Liver (tissue), 3 donors: ENCODE data around the gene MT1E.

Source experiments
- CTCF ChIP-seq: fragments of 150-350 bp; IDR thresholded peaks from 2 replicates; pipeline ENCODE4 v1.5.1; 2017; ENCODE audit warnings: improper control_type of control experiment, low read depth, low read length; ENCODE audit not compliant: missing input control
- GABPA ChIP-seq, 2 donors: IDR thresholded peaks in 1 of 2; conservative IDR thresholded peaks in 1 of 2; 2 replicates each; pipeline ENCODE4 v1.6.1; 2016; ENCODE audit warnings: antibody characterized with exemption in 2 of 2, mild to moderate bottlenecking in 1 of 2, moderate library complexity in 1 of 2
- HNF4A ChIP-seq, 2 donors: conservative IDR thresholded peaks; 2 replicates each; pipeline ENCODE4 v1.6.1; 2016; ENCODE audit warnings: antibody characterized with exemption in 2 of 2, mild to moderate bottlenecking in 2 of 2
- HNF4G ChIP-seq: IDR thresholded peaks from 2 replicates; pipeline ENCODE4 v1.6.1; 2016; ENCODE audit warnings: antibody characterized with exemption
- JUND ChIP-seq, 2 donors: IDR thresholded peaks; 2 replicates each; pipeline ENCODE4 v1.6.1; 2016; ENCODE audit warnings: antibody characterized with exemption in 2 of 2
- MAX ChIP-seq: IDR thresholded peaks from 2 replicates; pipeline ENCODE4 v1.6.1; 2016; ENCODE audit warnings: antibody characterized with exemption
- NR2F2 ChIP-seq: IDR thresholded peaks from 2 replicates; pipeline ENCODE4 v1.6.1; 2016; ENCODE audit warnings: antibody characterized with exemption
- RXRA ChIP-seq, 2 donors: IDR thresholded peaks; 2 replicates each; pipeline ENCODE4 v1.6.1; 2017 to 2018; ENCODE audit warnings: antibody characterized with exemption in 2 of 2, mild to moderate bottlenecking in 1 of 2
- YY1 ChIP-seq: IDR thresholded peaks from 2 replicates; pipeline ENCODE4 v1.6.1; 2016; ENCODE audit warnings: antibody characterized with exemption, mild to moderate bottlenecking
- TF ChIP-seq, protein P1 (sequence below): IDR thresholded peaks from 2 replicates; pipeline ENCODE4 v1.6.1; 2016; ENCODE audit warnings: antibody characterized with exemption, mild to moderate bottlenecking
- TF ChIP-seq, protein P2 (sequence below): IDR thresholded peaks from 2 replicates; pipeline ENCODE4 v1.6.1; 2016; ENCODE audit warnings: antibody characterized with exemption
- donor health status: healthy.
- donor health status: healthy.

- TF ChIP-seq CTCF: no peak
- TF ChIP-seq MAX: no peak
- TF ChIP-seq HNF4G: no peak
- TF ChIP-seq, protein P1, sequence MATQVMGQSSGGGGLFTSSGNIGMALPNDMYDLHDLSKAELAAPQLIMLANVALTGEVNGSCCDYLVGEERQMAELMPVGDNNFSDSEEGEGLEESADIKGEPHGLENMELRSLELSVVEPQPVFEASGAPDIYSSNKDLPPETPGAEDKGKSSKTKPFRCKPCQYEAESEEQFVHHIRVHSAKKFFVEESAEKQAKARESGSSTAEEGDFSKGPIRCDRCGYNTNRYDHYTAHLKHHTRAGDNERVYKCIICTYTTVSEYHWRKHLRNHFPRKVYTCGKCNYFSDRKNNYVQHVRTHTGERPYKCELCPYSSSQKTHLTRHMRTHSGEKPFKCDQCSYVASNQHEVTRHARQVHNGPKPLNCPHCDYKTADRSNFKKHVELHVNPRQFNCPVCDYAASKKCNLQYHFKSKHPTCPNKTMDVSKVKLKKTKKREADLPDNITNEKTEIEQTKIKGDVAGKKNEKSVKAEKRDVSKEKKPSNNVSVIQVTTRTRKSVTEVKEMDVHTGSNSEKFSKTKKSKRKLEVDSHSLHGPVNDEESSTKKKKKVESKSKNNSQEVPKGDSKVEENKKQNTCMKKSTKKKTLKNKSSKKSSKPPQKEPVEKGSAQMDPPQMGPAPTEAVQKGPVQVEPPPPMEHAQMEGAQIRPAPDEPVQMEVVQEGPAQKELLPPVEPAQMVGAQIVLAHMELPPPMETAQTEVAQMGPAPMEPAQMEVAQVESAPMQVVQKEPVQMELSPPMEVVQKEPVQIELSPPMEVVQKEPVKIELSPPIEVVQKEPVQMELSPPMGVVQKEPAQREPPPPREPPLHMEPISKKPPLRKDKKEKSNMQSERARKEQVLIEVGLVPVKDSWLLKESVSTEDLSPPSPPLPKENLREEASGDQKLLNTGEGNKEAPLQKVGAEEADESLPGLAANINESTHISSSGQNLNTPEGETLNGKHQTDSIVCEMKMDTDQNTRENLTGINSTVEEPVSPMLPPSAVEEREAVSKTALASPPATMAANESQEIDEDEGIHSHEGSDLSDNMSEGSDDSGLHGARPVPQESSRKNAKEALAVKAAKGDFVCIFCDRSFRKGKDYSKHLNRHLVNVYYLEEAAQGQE: no peak
- TF ChIP-seq JUND (IDR thresholded peaks at IDR 0.05): no peak
- TF ChIP-seq NR2F2: no peak
- TF ChIP-seq RXRA (IDR thresholded peaks at IDR 0.05): no peak
- TF ChIP-seq GABPA (IDR thresholded peaks at IDR 0.05 in 1 of 2, conservative IDR thresholded peaks at IDR 0.05 in 1 of 2): no peak
- no peak for TF ChIP-seq YY1
- TF ChIP-seq, protein P2, sequence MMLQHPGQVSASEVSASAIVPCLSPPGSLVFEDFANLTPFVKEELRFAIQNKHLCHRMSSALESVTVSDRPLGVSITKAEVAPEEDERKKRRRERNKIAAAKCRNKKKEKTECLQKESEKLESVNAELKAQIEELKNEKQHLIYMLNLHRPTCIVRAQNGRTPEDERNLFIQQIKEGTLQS: no peak
- no peak for TF ChIP-seq HNF4A (conservative IDR thresholded peaks at IDR 0.05)
These were observed 20.3 kb downstream of the MT1E start for GRCh38 chr16:56645838-56646237.
